IPS-18c (cell line): Measurements from ENCODE around the gene EFCAB11.

Experiments
- H3K4me3 ChIP-seq: 2 replicates; pipeline ENCODE4 v1.7.0; 2013; ENCODE audit warnings: low read depth, mild to moderate bottlenecking, low read length, moderate library complexity; ENCODE audit not compliant: insufficient read depth
- H3K9me3 ChIP-seq: one replicate; pipeline ENCODE4 v1.6.1; 2013; ENCODE audit warnings: mild to moderate bottlenecking, low read length, moderate library complexity; ENCODE audit not compliant: control insufficient read depth, insufficient read depth

The EFCAB11 gene

DNA sequence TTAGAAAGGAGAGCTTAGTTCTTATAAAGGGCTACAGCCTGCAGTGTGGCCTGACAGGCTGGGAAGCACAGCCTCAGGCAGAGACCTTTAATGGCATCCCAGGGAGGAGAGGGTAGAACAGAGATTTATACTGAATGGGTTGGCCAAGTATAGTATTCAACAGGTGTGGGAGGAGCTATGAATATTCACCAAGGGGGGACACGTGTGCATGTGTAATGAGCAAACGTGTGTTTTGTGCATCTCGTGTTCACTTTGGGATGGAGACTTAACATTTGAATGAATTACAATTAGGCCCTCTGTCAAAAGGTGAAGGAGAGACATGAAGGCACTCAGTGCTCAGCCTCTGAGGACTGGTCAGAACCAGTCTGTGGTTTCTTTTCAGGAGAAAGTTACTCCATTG is 6.4 kb upstream of the EFCAB11 start:
- H3K9me3 ChIP-seq, result no peaks in the 10 kb centered on the region
- no peak overlapping the region for H3K4me3 ChIP-seq

DNA sequence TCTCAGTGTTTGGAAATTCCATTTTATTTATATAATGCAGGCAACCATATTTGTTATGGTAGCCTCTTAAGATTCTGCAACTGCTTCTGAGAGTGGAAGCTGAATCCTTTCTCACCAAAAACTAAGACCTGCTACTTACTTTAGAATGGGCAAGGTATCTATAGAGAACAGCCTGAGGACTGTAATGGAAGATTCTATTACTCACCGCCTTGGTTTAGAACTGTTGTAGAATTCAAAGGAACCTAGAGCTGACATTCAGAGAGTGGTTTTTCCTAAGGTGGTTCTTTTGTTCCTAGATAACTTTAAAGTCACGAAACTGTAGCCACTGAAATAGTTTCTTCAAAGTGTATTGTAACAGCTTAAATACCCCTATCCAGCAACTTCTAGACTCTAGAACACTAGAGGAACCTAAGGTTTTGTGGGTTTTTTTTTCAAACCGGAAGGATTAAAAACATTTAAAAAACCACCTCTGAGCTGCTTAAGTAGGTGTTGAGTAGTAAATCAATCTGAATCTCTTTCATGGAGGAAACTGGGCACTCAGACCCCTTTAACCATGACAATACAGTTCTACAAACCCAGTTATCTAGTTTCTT is 5.4 kb upstream of the EFCAB11 start:
- no peak overlapping the region for H3K4me3 ChIP-seq
- no peaks in the 10 kb centered on the region for H3K9me3 ChIP-seq

DNA sequence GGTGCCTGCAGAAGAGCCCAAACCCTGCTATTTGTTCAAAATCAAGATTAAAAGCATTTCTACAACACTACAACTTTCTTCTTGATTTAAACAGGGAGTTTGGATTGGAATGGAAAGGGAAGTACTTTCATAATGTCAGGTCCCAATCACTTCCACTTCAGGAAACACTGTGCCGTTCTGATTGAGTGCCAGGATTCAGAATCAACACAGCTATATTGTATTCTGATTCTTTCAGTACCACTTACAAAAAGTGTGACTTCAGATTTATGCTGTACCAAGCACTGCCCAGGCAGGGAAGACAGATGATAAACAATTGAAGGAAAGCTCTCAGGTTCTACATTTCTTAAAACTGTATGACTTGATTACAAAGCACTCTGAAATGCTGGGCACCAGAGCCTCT is 4.4 kb upstream of the EFCAB11 start:
- H3K9me3 ChIP-seq, result no peaks in the 10 kb centered on the region
- H3K4me3 ChIP-seq, result no peak overlapping the region

DNA sequence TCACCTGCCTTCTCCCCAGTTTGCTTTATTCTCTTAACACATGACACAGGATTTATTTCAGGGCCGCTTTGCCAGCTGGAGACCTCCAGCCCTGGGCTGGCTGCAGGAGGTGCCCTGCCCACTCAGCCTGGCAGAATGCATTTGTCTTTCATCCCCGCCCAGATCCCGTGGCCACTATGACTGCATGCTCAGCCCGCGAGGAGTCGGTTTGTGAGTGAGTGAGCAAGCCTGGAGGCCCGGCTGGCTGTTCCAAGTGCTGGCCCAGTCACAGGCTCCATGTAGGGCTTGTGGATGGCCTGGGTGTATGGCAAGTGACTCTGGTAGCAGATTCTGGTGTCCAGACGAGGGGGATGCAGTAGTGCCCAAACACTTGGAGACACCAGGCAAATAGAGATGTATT is 3.3 kb upstream of the EFCAB11 start:
- Histone ChIP-seq H3K9me3 (no peaks in the 10 kb centered on the region), H3K4me3 (no peak overlapping the region)

DNA sequence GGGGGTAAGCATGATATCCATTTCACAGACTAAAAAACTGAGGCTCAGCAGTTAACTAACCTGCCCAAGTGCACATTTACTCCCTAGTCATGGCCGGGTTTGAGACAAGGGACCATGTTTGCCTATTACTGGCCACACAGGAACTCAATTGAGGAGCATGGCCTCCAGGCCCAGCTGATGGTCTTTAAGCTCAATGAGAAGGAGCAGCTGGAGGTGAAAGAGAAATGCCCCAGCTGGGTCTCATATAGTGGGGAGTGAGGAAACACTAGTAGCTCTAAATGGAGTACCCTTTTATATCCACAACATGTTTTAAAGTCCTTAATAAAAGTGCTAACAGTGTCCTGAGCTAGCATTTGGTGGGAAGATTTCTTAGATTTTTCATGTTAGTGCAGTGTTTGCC is 2.8 kb upstream of the EFCAB11 start:
- H3K9me3 ChIP-seq, result no peaks in the 10 kb centered on the region
- H3K4me3 ChIP-seq, result no peak overlapping the region

DNA sequence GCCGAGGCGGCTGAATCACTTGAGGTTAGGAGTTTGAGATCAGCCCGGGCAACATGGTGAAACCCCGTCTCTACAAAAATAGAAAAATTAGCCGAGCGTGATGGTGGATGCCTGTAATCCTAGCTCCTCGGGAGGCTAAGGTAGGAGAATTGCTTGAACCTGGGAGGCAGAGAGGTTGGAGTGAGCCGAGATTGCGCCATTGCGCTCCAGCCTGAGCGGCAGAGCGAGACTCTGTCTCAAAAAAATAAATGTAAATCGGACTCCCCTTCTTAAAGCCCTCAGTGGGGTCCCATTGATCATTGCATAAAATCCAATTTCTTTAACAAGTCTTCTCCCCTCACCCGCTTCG is 2.1 kb upstream of the EFCAB11 start:
- Histone ChIP-seq H3K9me3 (no peaks in the 10 kb centered on the region), H3K4me3 (peak overlapping the region; percentile 69)

DNA sequence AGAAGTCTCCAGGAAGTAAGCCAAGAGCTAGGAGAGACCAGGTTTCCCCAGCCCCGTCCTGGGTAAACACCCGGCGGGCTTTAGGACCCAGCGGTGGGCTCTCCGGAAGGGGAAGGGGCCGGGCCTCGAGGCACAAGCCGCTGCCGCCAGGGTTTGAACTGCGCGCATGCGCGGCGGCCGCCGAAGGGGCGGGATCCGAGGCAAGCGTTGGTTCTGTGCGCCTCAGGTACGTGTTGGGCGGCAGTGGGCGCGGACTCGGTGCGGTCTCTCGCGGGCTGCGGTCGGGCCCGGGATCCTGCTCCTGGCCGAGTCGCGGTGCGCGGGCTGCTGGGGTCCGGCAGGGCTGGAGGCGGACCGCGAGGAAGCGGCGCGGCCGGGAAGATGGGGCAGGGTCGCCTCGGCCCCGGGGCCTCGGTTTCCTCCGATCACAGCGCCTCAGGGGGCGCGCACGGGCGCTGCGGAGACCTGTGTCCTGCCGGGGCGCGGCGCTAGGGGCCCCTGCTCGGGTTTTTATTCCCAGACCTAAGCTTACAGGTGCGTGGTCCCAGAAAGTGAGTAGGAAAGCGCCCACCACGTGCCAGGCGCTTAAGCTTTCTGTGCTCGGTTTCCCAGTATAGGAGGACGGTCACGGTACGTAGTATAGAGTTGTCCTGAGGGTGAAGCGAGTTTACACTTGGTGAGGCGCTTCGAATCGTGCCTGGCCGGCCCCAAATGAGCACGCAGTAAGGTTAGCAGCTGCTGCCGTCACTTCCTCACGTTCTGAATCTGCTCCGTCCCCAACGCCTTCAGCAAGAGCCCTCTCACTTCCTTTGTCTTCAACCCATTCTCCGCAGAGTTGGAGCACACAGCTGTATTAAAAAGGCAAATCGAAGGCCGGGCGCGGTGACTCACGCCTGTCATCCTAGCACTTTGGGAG is 1.5 kb upstream of the EFCAB11 start, which contains the start of gene TDP1:
TDP1 (plus strand) TSS at position 183 of the 916 bp plus-strand sequence. CDS start 7,188 bp downstream, outside the sequence.
- H3K9me3 ChIP-seq, result no peaks in the 10 kb centered on the region

DNA sequence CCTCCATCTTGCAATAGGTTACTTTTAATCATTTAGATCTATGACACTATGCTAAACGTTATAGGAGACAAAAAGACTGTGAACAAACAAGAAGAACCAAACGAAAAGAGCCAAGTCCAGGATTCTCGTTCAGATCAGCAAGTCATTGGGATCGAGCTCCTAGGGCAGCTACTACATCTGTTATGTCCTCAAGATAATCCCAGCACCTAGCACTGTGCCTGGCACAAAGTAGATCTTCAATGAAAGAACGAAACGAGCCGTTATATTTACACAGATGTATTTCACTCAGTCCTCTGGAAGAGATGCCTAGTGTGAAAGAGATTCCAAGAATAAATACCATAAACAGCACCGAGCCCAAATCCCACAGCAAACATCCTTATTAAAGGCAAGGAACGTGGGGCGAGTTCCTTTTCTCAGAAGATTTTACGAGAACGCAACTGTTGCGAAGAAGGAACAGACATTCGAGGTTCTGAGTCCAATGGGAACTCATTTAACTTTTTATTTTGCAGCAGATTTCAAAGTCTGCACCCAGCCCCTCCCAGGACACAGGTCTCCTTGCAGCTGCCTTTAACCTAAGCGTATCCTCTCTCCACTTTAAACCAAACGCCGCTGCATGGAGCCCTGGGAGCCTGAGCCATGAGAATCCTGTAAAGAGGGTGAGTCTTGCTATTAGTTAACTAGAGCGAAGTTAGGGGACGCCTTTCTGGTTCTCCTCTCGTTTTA is 653 bp upstream of the EFCAB11 start:
- no peaks in the 10 kb centered on the region for H3K9me3 ChIP-seq
- H3K4me3 ChIP-seq, result peak overlapping the region; percentile 53

More for the DNA sequence above, 1.5 kb upstream of the EFCAB11 start, which contains the start of gene TDP1:
- peak within 1 kb of the TSS; percentile 69 for H3K4me3 ChIP-seq

DNA sequence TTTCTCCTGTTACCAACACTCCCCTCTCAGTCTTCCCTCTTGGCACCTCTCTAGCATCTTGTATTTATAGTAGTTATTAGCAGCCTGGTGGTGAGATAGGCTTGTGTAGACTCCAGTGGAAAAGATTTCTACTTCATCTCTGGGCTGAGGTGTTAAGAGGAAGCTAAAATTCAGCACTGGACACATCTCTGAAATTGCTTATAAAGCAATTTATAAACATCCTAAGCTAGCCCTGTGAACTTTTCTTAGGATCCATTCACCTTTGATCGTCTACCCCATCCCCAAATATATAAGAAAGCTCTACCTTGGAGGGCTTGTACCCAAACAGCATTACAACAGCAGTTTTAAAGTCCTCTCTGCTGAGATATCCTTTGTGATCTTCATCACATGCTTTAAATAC is 928 bp downstream of the EFCAB11 start:
- Histone ChIP-seq H3K9me3 (no peaks in the 10 kb centered on the region), H3K4me3 (peak overlapping the region; percentile 83)

DNA sequence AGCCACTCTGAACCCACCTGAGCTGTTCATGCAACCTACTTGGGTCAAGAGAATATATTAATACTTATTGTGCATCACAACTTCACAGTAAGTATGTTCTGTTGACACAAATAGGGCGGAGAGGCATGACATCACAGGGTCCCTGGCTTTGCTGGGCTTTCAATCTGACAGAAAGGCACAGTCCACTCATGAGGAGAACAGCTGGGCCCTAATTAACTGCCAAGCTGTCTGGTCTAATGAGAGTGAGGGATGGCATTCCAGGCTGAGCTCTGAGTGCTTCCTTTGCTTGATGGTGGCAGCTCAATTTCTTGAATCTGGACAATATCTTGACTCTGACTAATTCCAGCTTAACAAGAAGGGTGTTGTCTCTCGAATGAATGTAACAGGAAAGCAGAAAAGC is 2.0 kb downstream of the EFCAB11 start:
- H3K4me3 ChIP-seq, result no peak overlapping the region
- H3K9me3 ChIP-seq, result no peaks in the 10 kb centered on the region

DNA sequence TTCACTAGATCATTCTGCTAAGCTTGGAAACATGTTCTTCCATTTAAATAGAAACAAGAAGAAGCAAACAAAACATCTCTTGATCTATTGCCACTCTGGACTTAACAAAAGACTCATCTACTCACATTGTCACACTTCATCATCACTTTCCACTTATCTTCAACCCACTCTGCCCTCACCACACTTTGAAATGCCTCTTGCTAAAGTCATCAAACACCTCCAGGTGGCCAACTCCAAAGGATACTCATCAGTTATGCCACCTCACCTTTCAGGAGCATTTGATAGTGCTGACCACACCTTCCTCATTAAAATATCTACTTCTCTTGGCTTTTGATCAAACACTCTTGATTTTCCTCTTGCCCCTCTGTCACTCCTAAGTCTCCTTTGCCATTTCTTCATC is 7.2 kb downstream of the EFCAB11 start:
- Histone ChIP-seq H3K9me3 (no peaks in the 10 kb centered on the region), H3K4me3 (no peak overlapping the region)

DNA sequence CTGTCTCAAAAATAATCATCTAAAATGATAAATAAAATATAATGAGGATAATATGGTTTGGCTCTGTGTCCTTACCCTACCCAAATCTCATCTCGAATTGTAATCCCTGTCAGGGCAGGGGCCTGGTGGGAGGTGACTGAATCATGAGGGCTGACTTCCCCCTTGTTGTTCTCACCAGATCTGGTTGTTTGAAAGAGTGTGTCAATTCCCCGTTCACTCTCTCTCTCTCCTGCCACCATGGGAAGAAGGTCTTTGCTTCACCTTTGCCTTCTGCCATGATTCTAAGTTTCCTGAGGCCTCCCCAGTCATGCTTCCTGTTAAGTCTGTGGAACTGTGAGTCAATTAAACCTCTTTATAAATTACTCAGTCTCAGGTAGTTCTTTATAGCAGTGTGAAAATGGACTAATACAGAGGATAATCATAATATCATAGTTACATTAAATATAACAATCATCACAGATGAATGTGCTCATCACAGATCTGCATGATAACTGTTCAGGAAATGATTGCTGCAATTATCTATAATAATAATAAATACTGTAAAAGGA is 12.6 kb downstream of the EFCAB11 start:
- no peaks in the 10 kb centered on the region for H3K9me3 ChIP-seq
- H3K4me3 ChIP-seq, result no peak overlapping the region

DNA sequence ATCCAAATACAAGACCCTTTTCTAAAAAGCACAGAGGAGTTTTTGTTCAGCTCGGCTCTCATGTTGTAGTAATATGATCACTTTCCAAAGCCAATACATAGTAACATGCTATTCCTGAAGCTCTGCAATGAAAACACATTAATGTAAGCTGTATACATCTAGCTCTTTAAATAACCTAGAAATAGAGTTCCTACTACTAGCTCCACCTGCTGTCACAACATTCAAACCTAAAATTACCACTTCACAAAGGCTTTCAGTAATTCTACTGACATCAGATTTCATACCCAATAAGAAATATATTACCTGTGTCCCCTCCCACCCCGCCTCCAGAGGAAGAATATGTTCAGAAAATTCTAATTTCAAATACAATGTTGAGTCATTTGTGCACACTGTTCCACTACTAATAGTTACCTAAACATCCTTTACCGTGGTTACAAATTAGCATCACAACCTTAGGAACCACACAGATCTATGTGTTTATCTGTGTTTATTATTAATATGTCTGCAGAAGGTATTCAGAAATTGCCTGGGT is 17.8 kb downstream of the EFCAB11 start:
- Histone ChIP-seq H3K4me3 (no peak overlapping the region), H3K9me3 (no peaks in the 10 kb centered on the region)

DNA sequence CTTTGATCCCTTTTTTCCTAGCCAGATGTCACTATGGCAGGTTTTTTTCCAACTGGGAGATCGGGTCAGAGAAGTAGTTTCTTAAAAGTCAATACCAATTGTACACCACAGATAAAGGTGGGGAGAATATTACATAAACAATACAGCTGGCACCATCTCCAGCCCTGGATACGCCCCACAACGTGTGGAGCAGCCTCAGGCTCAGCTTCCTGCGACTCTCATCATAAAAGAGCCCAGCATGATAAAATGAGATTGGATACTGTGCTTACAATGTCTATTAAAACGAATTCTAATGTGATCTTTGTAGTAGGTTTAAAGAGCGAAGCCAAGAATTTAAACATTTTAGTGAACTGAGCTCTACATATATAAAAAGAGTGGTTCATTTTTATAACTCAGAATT is 21.5 kb downstream of the EFCAB11 start:
- Histone ChIP-seq H3K9me3 (no peaks in the 10 kb centered on the region), H3K4me3 (no peak overlapping the region)

DNA sequence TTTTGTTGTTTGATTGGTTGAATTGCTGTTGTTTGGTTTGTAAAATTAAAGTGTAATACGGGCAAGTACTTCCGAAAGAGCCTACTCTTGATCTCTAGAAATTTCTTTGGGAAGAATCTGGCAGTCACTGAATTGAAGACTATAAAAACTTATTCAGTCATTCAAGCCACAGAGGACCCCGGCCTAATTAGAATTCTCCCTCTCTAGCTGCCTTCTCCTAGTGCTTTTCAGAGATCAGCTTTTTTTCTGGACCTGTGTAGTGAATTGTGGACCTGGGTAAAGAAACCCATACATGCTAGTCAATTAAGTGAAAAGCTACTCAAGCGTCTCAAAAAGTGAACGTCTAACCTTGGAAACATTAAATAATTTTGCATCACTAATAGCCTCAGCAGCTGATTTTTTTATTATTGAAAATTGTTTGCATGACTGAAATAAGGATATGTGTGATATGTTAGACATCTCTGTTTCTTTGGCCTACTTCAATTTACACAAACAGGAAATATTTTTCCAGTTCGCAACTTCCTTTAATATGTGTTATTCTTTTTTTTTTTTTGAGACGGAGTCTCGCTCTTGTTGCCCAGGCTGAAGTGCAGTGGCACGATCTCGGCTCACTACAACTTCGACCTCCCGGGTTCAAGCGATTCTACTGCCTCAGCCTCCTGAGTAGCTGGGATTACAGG is 27.2 kb downstream of the EFCAB11 start:
- Histone ChIP-seq H3K9me3 (no peaks in the 10 kb centered on the region), H3K4me3 (no peak overlapping the region)

DNA sequence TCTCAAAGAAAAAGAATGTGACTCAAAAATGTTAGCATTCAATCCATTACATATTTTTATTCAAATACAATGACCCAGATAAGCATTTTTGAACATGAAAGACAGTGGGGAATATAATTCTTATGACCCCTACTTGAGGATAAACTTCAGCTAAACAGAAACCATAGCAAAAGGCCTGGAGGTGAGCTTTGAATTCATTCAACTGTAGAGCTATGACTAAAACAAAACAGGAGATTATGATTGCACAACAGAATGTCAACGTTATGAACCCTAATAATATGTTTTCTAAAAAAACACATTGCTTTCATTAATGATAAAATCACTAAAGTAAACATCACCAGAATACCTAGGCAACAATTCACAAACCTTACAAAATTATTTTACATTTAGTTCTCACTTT is 27.8 kb downstream of the EFCAB11 start:
- Histone ChIP-seq H3K9me3 (no peaks in the 10 kb centered on the region), H3K4me3 (no peak overlapping the region)

DNA sequence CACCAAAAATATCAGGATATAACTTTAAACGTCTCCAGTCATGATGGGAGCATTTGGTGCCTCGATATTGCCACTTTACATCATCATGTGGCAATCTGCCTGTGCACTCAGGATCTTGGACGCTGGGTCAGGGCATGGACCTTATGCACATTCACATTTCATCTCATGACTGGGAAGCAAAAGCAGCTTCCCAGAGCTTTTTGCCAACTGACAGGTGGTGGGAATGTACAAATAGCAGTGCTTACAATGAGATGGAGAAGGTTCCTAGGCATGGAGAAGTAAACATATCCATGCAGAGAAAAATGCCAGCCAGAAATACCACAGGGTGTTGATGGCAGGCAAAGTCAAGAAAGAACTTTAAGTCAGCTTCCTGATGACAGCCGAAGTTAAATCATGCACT is 30.3 kb downstream of the EFCAB11 start:
- H3K9me3 ChIP-seq, result no peaks in the 10 kb centered on the region
- no peak overlapping the region for H3K4me3 ChIP-seq
